GM18870 (cell line): Measurements from ENCODE around the gene ZDHHC3.

ENCODE experiments used
- ATAC-seq: cut with Tn5 transposase; IDR thresholded peaks from one replicate; pipeline ENCODE4 v1.9.1; 2021; ENCODE audit warnings: moderate library complexity; ENCODE audit not compliant: unreplicated experiment

The ZDHHC3 gene

GRCh38 chr3:44899683-44900367 lies 76.1 kb downstream of the ZDHHC3 start:
- ATAC-seq: no peak

- ATAC-seq: no peak
These were observed 79.5 kb downstream of the ZDHHC3 start for GRCh38 chr3:44896440-44896839.

- ATAC-seq: no peak
These were observed 81.5 kb downstream of the ZDHHC3 start for GRCh38 chr3:44894485-44894884.

GRCh38 chr3:44893097-44893496 lies 82.9 kb downstream of the ZDHHC3 start:
- ATAC-seq: no peak

- ATAC-seq: no peak
These were observed 83.3 kb downstream of the ZDHHC3 start for GRCh38 chr3:44892689-44893088.

GRCh38 chr3:44890852-44891251 lies 85.1 kb downstream of the ZDHHC3 start:
- ATAC-seq: no peak

- ATAC-seq: no peak
These were observed 85.7 kb downstream of the ZDHHC3 start for GRCh38 chr3:44890258-44890657.

GRCh38 chr3:44887101-44887500 lies 88.9 kb downstream of the ZDHHC3 start:
- ATAC-seq: no peak

GRCh38 chr3:44886561-44886960 lies 89.4 kb downstream of the ZDHHC3 start:
- ATAC-seq: no peak

GRCh38 chr3:44885618-44886017 lies 90.4 kb downstream of the ZDHHC3 start:
- no peak for ATAC-seq

GRCh38 chr3:44883999-44884431 lies 92.0 kb downstream of the ZDHHC3 start:
- ATAC-seq: no peak

GRCh38 chr3:44883213-44883955 lies 92.6 kb downstream of the ZDHHC3 start:
- no peak for ATAC-seq

- no peak for ATAC-seq
These were observed 95.7 kb downstream of the ZDHHC3 start for GRCh38 chr3:44880284-44880683.

GRCh38 chr3:44877333-44877732 lies 98.6 kb downstream of the ZDHHC3 start:
- no peak for ATAC-seq

GRCh38 chr3:44875596-44875995 lies 100.4 kb downstream of the ZDHHC3 start:
- ATAC-seq: no peak
